GM19397 (cell line): Measurements from ENCODE around the gene TRAK1.

Experiments used
- ATAC-seq: cut with Tn5 transposase; IDR thresholded peaks from one replicate; pipeline ENCODE4 v1.9.1; 2021; ENCODE audit warnings: mild to moderate bottlenecking, moderate library complexity; ENCODE audit not compliant: unreplicated experiment

TRAK1 gene

GRCh38 chr3:42226470-42227425 lies 135.6 kb downstream of the TRAK1 start:
- ATAC-seq, result no peak

- ATAC-seq, result no peak
These were observed 137.6 kb downstream of the TRAK1 start for GRCh38 chr3:42228796-42229195.

GRCh38 chr3:42229266-42229941 lies 138.2 kb downstream of the TRAK1 start:
- no peak for ATAC-seq

GRCh38 chr3:42229942-42230688 lies 139.0 kb downstream of the TRAK1 start:
- no peak for ATAC-seq

GRCh38 chr3:42230860-42231259 lies 139.7 kb downstream of the TRAK1 start:
- ATAC-seq, result no peak

- ATAC-seq, result no peak
These were observed 144.4 kb downstream of the TRAK1 start for GRCh38 chr3:42235532-42235931.

- ATAC-seq, result no peak
These were observed 145.5 kb downstream of the TRAK1 start for GRCh38 chr3:42236611-42237010.

- ATAC-seq, result no peak
These were observed 154.9 kb downstream of the TRAK1 start for GRCh38 chr3:42246091-42246490.

GRCh38 chr3:42247576-42248027 lies 156.4 kb downstream of the TRAK1 start:
- no peak for ATAC-seq

- ATAC-seq, result no peak
These were observed 159.6 kb downstream of the TRAK1 start for GRCh38 chr3:42250761-42251160.

- ATAC-seq, result no peak
These were observed 163.4 kb downstream of the TRAK1 start for GRCh38 chr3:42254566-42254965.

GRCh38 chr3:42256135-42256819 lies 165.1 kb downstream of the TRAK1 start:
- ATAC-seq, result no peak

- ATAC-seq, result no peak
These were observed 165.8 kb downstream of the TRAK1 start for GRCh38 chr3:42257007-42257406.

GRCh38 chr3:42262525-42262924 lies 171.4 kb downstream of the TRAK1 start:
- ATAC-seq, result no peak

GRCh38 chr3:42263354-42264346 lies 172.5 kb downstream of the TRAK1 start:
- ATAC-seq, result no peak

- no peak for ATAC-seq
These were observed 173.4 kb downstream of the TRAK1 start for GRCh38 chr3:42264399-42265058.

- no peak for ATAC-seq
These were observed 174.2 kb downstream of the TRAK1 start for GRCh38 chr3:42265059-42265991.

GRCh38 chr3:42266085-42266484 lies 174.9 kb downstream of the TRAK1 start, which contains the start of gene CCK:
Gene CCK, minus strand, starts transcription at chr3:42266185. Its CDS starts 2,555 bp downstream, at chr3:42263630.
- no peak for ATAC-seq
